DMS153 treated with DMSO at 0.1 percent for 48 hours (cell line): ENCODE data around the gene DNAJC2.
"Not testable (repeated sequence)": the region's sequence is repeated elsewhere in the genome, so short reads cannot be mapped to it uniquely, and the experiment has no call there.

ENCODE experiments used
- DNase-seq: peaks from one replicate; lab custom pipeline; 2025; ENCODE audit not compliant: unreplicated experiment; lab: John Stamatoyannopoulos, UW

The DNAJC2 gene

DNA sequence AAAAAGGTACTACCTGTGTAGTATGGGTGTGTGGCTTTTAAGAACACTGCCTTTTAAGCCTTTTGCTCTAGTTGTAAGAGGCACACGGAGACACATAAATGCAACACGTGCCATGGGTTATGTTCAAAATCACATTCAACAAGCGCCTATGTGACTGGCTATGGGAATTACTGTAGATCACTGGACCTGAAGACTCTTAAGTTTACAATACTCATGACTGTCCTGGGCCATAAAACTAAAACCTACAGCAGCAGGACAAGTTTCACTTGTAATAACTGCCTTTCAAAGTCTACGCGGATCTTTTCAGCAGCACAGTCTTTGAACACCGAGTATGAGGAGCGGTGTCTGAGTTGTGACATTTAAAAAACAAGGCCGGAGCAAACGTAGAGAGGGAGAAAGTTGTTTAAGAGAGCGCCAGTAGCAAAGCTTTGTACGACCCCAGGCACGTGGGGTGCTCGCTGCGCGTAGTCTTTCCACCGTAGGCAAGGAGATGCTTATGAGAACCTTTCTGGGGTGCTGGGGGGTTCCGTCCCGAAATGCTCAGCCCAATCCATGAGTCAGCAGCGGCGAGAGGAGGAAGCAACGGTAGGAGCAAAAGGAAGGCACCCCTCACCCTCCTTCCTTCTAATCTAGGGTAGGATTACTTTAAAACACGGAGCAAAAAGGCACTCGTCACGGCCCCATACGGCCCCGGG, 662 bp downstream of the DNAJC2 start:
- DNase-seq: no peak

DNA sequence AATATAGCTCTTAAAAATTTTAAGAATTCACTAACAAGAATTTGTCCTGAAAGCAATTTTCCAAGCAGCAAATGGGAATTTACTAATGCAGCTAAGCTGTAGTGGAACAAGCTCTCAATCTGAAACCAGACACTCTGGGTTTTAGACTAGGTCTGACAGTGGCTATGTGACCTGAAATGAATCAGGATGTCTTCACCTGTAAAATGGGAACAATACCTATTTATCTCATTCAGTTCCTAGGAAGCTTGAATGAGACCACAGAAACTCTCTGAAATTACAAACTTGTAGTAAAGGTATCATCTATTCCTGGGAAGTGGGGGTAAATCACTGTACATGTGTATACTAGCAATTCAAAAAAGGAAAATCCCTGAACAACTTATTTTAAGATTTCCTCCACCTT, 1.2 kb downstream of the DNAJC2 start:
- no peak for DNase-seq

DNA sequence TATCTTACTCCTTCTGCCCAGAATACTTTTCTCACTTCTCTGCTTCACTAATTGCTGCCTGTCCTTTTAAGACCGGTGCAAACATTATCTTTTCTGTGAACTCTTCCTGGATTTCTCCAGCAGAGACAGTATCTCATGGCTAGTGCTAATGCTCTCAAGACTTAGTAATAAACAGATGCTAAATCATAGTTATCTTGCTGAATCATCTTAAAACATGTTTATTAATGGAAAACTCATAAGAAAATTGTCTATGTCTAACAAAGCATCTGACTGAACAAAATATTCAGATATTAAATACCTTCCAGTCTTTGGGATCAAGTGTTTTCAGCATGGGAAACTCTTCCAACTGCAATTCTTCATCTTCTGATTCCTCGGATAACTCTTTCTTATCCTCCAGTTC, 3.1 kb downstream of the DNAJC2 start:
- DNase-seq: no peak

DNA sequence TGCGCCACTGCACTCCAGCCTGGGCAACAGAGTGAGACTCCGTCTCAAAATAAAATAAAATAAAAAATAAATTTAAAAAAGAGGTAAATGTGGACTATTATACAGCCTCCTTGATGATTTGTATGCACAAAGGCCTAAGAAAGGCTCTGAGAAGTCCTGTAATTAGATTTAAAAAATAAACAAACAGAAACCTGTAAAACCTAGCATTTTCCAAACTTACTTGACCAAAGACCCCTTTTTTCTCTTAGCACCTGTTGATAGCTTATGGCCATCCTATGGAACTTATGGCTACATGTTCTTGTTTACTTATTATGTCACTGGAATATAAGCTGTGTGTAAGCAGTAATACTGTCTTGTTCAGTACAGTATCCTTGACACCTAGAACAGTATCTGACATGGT, 5.7 kb downstream of the DNAJC2 start:
- DNase-seq: no peak

DNA sequence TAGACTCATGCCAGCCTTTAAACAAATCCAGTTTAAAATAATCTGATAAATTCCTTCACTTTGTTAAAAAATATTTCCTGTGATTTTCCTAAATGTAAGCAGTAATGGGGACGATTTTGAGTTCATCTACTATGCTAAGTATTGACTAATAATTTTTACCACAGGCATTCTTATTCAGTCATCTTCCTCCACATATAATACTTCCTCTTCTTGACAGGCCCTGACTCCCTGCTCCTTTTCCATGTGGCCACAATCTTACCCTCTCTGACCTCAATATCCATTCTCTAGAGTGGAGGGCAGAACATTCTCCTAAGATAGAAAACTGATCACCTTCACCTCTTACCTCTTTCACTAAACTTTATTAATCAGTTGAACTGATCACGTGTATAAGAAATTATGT, 7.8 kb downstream of the DNAJC2 start:
- DNase-seq: no peak

DNA sequence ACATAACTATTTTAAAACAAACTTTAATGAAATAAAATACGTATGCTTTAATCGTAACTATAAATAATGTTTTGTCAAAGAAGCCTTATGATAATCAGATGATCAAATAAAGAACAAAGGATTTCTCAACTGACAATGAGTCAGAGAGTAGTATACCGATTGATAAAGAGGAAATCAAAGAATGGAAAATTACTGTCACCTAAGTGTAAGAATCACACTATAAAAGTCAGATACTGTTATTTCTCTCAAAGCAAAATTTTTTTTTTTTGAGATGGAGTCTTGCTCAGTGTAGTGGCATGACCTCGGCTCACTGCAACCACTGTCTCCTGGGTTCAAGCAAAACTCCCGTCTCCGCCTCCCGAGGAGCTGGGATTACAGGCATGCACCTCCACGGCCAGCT, 18.8 kb downstream of the DNAJC2 start:
- no peak for DNase-seq

DNA sequence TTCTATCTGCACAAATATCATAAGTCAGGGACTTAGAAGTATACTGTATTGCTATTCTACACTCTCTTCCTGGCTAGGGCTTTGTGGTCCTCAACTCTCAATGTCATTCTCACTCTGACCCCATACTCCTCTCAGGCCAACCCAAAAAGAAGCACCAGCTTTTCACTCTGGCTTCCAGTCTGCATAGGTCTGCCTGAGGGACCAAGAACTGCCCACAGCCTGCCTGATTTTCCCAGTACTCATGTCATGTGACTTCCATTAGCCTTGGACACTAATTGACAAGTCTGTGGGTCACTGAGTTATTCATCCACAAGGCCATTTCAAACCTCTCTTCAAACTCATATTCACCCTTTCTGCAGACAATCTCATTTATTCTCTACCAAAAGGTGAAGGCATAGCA, 27.6 kb downstream of the DNAJC2 start:
- no peak for DNase-seq

DNA sequence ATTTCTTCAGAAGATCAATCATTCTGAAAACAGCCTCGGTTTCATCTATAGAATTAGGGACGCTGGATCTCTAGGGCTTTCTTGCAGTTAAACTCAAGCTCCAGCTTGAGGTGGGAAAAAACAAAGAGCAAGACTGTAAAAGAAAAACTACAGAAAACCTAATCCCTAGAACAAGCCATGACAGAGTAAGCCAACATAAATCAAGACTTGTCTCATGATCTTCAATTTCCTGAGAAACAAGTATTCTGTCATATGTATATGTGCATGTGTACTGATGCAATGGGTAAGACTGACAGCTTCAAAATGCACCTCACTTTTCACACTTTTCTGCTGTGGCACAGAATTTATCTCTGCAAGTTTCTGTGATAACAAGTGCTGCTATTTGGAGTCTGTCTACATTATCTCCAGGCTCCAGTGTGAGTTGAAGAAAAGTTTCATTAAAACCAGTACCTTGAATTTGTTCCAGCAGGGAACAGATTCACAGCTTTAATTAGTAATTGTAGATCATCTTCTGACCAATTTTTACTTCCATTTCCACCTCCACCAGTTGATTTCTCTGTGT, 28.1 kb downstream of the DNAJC2 start:
- no peak for DNase-seq

DNA sequence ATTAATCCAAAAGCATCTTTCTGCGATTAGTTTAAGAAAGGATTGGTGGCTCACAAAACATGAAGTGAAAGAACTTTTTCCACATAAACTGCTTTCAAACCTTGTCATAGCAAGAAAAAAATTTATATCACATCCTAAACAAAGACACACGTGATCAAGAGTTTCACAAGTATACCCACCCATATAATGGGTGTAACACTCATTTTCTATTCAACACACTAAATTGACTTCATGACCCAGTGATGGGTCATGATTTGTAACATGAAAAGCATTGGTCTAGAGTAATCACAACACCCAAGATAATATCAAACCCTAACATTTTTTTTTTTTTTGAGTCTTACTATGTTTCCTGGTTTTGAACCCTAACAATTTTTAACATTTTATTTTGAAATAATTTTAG, 29.7 kb downstream of the DNAJC2 start:
- no peak for DNase-seq

DNA sequence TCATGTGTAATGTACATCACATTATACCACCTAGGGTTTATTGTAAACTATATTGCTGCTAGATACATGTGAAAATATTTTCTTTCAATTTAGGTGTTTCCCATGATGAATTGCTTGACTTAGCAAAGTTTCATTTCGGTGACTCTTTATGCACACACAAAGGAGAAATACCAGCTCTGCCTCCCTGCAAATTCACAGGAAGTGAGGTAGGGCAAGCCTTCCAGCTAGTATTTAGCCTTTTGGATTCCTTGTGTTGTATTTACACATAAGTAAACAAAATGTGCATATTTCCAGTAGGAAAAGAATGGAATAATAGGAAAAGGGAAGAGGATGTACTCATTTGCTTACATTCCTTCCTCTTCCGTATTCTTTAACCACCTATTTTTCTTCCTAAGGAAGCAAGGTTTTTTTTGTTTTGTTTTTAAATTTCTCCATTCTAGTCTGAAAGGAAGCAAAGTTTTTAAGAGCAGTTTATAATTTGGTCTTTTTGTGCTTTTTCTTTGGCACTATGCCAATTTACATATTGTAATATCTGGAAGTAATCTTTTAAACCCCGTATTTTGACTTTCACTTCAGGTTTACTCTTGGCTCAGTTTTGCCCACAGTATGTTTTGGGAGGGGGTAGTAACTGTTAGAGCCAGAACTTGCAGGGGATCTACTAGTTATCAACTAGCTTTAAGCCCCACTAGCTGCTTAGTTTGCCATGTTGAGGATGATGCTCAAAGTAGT, 36.9 kb downstream of the DNAJC2 start:
- DNase-seq: no peak

DNA sequence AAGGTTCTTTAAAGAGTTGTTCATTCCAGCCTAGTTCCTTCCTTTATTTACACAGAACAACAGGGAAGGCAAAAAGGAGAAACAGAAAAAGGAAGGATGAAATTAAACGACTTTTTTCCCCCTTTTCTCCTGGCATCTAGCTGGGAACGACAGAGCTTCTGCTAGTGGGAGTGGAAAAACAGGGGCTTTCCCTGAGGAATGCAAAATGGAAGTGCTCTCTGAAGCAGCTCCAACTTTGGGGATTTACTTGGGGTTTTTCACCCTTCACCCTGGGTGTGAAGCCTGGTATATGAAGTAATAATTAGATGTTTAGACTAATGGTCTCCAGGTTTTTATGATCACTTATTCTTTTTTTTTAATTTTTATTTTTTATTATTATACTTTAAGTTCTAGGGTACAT, 43.1 kb downstream of the DNAJC2 start:
- DNase-seq: no peak

DNA sequence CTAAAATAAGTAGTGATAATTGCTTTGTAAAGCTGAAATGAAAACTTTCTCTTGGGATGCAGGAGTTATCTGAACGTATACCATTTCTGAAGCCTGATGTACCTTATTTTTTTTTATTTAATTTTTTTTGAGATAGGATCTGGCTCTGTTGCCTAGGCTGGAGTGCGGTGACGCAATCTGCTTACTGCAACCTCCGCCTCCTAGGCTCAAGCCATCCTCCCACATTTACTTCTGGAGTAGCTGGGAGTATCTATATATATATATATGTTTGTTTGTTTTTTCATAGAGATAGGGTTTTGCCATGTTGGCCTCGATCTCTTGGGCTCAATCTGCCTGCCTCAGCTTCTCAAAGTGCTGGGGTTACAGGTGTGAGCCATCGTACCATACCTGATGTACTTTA, 44.9 kb downstream of the DNAJC2 start:
- DNase-seq: no peak

DNA sequence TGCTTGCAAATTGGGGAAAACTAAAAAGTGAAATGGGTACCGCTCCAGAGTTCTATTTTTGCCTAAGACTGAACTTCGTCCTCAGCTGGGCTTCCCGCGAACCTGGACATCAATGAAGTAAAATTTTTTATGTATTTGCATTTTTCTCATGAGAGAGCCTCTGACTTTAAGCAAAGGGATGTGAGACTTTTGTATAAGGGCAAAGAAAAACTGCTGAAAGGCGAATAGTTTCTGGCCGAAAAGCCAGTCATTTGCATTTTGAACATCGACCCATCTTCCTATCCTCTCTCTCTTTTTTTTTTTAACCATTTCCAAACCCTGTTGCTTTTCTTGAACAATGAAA, 46.8 kb downstream of the DNAJC2 start:
- no peak for DNase-seq

DNA sequence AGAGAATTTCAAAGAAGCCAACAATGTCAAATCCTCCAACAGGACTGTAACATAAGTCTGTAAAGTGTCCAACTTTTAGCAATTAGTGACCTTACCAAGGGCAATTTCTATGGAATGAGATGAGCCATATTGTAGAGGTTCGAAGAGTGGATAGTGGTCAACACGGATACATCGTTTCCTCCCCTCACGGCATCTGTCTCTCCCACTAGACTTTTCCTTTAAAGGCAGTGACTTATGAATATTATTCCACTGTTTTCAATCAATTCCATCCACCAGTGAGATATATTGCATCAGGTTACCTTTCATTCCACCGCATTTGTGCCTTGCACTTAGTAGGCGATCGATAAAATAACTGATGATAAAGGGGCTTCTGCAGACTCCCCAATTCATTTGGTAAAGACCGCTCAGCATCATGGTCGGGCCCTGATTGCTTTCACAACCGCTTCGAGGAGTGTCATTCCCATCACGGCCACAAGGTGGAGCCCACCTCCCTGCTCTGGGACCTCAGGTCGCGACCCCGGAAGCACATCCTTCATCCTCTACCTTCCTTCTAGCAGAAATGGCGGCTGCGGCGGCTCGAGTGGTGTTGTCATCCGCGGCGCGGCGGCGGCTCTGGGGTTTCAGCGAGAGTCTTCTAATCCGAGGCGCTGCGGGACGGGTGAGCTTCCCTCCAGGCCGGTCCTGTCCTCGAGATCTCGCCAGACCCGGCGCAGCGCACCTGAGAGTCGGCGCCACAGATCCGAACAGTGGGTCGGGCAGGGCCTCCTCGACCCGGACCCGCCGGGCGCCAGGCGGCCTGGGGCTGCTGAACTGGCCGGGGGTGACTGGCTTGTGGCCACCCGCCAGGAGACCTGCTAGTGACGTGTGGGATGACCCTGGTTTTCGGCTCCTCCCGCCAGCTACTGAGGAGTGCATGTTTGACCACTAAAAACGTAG, 47.4 kb downstream of the DNAJC2 start, which contains the start of gene PMPCB:
TSS of gene PMPCB (plus strand) at position 535 of the 936 bp plus-strand sequence. CDS start at position 560, 25 bp downstream.
- peak; percentile 76 for DNase-seq

DNA sequence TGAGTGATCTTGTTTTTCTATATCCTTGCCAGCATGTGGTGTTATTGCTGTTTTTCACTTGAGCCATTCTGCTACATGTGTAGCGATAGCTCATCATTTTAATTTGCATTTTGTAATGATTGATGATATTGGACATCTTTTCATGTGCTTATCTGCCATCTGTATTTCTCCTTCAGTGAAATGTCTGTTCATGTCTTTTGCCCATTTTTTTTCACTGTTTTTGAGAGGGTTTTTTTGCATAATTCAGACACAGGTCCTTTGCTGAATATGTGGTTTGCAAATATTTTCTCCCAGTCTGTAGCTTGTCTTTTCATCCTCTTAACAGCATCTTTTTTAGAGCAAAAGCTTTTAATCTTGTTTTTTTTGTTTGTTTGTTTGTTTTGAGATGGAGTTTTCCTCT, 51.0 kb downstream of the DNAJC2 start:
- no peak for DNase-seq

DNA sequence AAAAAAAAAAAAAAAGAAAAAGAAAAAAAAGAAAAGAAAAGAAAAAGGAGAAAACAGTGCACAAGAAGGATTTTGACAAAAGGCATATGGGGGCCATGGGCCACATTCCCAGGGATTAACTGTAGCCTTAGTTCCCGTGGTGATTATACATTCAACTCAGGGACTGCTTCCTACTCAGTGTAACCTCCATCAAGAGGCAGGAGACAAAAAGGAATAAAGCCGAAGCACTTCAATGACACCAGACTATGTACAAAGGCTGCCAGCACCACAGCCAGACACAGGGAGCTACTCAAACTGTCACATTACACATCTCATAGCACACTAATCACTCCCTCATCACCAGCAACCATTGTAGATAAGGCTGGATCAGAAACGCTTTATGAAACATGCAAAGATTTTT, 52.4 kb downstream of the DNAJC2 start:
- DNase-seq: no peak

DNA sequence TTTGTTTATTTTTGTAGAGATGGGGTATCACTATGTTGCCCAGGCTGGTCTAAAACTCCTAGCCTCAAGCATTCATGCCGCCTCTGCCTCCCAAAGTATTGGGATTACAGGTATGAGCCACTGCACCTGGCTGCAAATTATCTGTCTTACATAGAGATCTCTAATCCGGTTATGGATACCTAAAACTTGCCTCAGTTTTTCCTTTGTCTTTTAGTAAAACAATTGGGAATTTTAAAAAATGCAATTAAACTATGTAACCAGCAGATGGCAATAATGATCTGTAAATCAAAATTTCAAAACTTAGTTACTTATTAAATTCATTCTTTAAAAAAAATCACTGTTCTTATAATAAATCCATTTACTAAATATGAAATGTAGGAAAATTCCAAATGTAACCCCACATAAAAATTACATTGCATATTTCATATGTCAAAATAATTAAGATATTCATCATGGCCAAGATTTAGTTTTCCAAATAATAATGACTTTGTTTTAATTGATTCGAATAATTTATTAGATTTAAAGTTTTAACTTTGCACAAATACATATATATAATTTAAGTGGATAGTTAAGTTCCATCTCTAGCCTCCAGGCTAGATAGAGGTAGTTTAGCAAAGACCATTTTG, 61.7 kb downstream of the DNAJC2 start:
- not testable (repeated sequence) for DNase-seq

DNA sequence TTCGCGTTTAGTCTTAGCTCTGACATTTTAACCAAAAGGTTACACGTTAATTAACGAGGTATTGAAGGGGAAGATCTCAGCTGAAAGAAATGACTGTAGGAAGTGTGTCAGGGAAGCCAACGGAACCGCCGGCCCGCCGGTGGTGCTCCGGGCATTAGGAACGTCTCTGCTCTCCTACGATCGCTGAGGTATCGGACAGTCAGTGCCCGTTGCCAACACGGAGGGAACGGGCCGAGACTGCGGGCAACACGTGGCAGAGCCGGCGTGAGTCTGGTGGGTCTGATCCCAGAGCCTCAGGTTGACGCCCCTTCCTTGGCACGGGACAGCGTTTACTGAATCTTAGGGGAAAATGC, 63.8 kb downstream of the DNAJC2 start:
- not testable (repeated sequence) for DNase-seq

DNA sequence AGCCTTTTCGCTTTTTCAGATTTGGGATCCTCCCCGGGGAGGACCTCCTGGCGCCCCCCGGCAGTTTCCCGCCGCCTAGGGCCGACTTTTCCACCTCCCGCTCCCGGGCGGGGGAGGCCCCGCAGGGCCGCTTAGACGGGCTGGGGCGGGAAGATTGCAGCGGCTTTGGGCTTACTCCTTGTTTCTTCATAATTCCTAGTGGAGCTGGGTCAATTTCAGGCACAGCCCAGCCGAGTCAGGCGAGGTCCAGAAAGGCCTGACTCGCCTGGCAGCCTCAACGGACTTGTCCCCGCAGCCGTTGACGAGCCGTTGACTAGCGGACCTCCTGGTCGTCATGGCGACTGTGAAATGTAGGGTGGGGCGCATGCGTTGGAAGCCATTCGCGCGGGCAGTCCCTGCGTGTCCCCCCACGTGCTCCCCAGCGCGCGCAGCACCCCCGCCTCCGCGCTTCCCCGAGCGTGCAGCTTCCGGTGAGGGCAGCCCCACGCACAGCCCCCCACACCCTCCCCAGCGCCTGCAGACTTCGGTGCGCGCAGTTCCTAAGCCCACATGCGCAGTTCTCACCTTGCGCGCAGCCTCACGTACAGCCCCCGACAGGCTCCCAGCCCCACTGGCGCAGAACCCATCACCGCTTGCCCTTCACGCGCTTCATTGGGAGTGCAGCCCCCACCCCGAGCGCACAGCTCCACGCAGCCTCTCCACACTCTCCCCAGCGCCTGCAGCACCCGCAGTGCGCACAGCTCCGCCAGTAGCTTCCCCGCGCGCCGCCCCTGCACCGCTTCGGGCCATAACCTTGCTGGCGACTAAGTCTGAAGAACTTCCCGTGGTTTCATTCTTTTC, 64.4 kb downstream of the DNAJC2 start:
- DNase-seq: not testable (repeated sequence)

DNA sequence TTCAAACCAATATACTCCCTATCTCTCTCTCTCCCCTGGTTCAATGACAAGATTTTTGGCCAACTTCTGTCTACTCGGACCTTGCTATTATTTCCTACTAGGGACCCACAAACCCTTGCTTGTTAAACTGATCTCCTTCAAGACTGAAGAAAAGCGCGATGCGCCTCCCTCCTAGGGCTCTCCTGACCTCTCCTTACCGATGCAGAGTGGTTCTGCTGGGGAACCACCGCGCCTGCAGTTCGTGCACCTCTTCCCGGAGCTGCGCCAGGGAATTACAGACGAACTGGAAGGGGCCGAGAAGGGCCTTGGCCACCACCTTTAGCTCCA, 65.0 kb downstream of the DNAJC2 start:
- DNase-seq: not testable (repeated sequence)
